GM19193 (cell line): ENCODE measurements around the gene TMEM185B.

ENCODE experiments used
- POLR2A ChIP-seq: IDR thresholded peaks from 4 replicates; pipeline ENCODE4 v1.6.1; 2011; ENCODE audit not compliant: insufficient read depth, insufficient read length; ENCODE audit errors: extremely low read depth

TMEM185B gene

DNA sequence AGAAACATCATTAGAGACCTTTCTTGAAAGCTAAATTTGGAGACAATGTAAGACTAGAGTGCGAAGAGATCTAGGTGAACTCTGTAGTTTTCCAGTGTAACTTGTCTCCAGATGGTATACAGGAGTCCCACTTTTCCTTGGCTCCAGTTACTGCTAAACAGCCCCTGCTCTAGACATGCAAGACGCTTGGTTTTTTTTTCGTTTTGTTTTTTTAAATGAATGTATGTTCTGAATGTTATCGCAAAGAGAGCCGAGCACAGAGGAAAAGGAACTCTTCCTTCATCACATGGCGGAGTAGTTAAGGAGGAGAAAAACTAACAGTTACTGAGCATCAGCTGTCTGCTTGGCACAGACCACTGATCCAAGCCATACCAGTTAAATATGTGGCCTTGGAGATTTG, 31.9 kb upstream of the TMEM185B start:
- no peak for TF ChIP-seq POLR2A

DNA sequence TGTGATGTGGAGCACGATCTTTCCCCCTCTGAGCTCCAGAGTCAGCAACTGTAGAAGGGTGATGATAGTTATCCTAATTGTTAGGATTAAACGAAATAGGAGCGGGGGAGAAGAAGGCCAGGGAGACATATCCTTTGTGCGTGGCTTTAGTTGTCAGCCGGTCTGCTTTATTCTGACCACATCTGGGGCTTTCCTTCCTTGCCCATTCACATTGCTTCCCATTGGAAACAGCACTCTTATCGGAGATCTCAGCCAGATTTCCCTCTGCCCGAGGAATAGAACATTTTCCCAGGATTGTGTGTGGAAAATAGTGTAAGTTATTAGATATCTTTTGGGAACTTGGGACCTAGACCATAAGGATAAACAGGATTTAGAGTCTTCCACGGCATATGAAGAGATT, 31.0 kb upstream of the TMEM185B start:
- TF ChIP-seq POLR2A, result no peak

DNA sequence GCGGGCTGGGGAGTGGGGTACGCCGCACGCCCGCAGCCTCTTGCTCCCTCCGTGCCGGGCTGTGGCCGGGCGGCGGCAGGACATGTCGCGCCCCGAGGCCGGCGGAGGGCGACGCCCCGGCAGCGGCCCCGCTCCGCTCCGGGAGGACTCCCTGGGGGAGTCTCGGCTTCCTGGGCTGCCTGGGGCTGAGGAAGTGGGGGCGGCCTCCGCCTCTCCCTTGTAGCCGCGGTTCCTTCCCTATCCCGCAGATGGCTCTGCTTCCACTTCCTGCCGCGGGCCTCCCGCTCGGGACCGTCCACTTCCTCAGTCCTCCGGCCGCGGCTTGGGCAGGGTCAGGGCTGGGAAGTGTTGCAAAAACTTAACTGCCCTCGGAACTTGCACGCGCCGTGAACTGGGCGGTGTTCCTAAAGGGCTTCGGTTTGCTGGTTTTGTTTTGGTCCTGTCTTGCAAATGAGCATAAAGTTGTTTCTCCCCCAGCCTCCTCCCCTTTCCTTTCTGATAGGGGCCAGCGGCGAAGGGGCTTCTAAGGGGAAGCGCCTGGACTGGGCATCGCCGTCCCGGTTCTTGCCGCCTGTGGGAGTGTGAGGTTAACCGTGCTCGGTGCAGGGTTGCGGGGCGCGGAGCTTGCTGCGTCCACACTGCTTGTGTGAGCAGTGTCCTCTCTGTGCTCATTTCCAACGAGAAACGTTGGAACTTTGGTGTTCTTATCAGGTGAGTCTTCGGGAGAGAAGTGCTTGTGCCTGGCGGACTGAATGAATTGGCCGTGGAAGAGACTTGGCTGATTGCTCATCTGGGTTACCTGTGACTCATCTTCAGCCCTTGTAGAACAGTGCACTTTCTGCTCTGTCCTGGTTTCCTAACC, 30.1 kb upstream of the TMEM185B start:
- TF ChIP-seq POLR2A, result no peak

DNA sequence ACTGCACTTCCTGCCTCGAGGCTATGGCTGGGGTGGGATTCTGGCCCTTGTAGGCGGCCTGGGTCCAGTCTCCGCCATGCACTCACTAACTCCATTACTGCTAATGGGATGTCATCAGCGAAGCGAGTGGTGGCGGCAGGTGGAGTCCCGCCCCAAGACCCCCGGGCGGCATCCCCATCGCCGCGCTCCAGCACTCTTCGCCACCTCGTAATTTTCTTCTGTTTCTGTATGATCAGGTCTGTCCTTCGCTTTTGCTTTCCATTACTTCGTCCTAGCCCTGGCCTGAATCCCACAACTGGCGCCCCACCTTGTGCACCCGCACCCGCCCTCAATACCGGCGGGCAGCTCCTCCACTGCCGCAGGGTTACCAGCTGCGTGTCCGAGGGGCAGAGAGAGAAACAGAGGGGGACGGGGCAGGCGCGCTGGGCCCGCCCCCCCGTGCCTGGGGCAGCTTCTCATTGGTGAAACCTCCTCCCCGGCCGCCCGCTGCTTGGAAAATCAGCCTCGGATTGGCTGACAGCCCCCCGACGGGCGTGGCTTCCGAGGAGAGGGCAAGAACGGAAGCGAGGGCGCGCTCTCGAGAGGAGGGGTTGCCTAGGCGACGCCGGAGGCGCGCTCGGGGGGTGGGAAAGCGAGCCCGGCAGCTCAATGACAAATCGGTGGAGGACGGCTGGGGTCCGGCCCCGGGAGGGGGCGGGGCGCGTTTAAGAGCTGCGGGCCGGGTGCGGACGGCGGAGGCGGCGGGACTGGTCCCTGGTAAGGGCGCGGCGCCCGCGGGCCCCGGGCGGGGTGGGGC, 29.2 kb upstream of the TMEM185B start, which contains the start of gene RALB:
RALB (plus strand) TSS at position 628 of the 796 bp plus-strand sequence. CDS start 25,813 bp downstream, outside the sequence.
- peak; percentile 75 for TF ChIP-seq POLR2A

DNA sequence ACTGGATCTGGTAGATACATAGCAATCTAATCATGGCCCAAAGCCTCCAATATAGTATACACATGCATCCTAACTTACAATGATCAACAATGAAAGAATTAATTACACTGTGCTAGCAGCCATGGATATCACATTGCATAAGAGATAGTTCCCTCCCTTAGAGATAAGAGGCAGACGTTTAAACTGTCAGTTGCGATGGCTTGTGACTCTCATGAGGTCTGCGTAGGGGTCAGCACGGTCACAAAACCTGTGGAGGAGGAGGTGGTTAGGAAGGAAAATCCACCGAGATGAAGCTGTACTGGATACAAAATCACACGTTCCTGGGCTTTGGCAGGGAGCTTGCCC, 28.7 kb upstream of the TMEM185B start:
- no peak for TF ChIP-seq POLR2A

DNA sequence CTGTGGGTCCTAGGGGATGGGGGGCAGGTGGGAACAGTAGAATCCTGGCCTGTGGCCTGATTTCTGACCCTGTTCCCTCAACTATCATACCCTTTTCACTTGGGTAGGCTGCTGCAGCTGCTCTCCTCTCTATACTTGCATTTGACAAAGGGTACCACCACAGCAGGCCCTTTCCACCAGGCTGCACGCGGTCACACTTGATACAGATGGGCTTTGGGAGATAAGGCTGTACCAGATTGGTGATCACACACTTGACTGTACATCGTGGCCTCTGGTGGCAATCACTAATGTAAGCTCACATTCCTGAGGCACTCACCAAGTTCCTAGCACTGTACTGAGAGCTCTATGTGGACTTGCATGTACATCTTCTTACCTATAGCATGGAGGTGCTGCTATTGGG, 27.9 kb upstream of the TMEM185B start:
- no peak for TF ChIP-seq POLR2A

DNA sequence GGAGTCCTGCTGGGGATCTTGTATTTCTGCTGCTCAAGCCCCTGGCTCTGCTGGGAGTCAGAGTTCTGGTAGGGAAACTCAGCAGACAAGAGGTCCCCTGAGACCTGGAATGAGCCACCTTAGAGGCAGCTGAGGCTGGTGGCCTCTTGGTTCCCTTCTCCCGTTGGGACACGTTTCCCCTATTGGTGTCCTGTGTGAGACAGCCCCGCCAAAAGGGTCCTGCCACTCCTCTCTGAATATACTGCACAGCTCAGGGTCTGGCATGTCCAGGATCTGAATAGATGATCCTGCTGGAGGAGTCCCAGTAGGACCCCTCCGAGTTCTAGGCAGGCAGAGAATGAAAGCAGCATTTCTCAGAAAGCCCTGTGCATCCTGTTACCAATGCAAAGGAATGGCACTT, 27.4 kb upstream of the TMEM185B start:
- no peak for TF ChIP-seq POLR2A

DNA sequence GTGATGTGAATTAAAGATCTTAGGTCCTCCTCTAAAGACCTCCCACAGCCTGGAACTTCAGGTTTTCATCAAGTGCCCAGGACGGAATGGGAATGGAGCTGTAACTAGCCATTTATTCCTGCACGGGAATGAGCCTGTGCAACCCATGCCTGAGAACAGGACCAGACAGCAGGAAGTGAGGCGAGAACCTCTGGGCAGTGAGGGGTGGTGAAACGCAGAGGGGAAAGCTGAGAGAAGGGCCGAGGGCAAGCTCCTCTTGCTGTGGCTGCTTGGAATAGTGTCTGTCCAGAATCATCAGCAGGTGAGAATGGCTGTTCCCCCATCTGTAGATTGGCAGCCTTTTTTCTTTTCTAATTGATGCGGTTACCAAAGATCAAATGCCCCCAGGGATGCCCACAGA, 24.7 kb upstream of the TMEM185B start:
- TF ChIP-seq POLR2A, result no peak

DNA sequence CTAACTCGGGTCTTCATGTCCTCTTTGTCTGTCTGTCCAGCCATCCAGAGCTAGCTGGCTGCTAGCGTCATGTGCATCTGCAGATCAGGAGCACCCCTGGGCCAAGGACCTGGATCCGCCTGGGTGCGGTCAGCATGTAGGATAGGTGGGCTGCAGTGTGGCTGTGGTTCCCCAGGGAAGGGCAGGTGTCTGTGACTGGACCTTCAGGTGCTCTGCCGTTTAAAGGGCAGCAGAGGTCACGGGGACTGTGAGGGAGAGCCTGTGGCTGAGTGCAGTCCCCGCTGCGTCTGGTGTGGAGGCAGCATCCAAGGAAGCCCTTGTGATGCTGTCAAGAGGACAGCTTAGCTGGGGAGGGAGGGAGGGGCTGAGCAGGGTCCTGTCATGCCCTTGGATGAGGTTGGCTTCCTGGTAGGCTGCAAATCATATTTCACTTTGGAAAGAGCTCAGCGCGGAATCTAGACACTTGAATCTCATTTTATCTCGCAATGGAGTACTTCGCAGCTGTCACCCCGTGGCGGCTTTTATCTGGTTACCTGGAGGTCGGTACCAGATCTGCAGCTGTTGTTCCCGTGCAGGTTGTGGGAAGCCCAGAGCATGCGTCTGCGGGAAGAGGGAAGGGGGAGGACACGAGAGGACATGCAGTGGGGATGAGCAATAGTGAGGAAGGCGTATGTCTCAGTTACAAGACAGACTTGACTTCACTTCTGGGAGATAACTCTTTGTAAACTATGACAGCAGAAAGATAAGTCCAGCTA, 23.5 kb upstream of the TMEM185B start:
- no peak for TF ChIP-seq POLR2A

DNA sequence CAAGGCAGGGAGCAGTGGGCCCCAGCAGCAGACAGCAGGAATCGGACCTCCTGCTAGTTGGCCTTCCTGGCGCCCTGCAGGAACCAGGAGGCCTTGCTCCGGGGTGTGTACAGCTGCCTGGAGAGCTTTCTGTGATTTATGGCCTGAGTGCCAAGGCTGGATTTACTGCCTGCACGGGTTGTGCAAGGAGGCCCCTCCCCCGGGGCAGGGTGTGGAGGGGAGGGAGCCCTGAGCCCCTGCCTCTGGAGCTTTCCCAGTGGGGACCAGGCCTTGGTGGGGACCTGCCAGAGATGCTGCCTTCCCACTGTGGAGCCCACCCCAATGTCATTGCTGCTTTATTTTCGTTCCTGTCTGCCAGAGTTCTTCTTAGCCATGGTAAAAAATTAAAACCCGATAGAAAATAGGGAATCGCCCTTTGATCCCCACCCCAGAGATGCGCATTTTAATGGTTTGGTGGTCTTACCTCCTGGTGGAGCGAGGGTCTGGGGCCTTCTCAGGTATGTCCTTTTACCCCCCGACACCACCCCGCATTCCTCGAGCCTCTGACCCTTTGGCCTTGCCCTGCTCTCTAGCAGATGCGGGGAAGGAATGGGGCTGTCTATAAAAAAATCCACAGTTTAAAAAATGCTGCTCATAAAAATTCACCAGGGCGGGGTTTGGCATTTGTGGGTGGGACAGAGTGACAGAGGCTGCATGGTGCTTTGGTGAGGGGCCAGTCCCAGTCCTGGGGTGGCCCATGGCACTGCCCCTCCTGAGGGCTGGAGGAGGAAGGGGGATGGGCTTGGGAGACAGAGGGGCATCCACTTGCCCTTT, 22.5 kb upstream of the TMEM185B start:
- TF ChIP-seq POLR2A, result no peak

DNA sequence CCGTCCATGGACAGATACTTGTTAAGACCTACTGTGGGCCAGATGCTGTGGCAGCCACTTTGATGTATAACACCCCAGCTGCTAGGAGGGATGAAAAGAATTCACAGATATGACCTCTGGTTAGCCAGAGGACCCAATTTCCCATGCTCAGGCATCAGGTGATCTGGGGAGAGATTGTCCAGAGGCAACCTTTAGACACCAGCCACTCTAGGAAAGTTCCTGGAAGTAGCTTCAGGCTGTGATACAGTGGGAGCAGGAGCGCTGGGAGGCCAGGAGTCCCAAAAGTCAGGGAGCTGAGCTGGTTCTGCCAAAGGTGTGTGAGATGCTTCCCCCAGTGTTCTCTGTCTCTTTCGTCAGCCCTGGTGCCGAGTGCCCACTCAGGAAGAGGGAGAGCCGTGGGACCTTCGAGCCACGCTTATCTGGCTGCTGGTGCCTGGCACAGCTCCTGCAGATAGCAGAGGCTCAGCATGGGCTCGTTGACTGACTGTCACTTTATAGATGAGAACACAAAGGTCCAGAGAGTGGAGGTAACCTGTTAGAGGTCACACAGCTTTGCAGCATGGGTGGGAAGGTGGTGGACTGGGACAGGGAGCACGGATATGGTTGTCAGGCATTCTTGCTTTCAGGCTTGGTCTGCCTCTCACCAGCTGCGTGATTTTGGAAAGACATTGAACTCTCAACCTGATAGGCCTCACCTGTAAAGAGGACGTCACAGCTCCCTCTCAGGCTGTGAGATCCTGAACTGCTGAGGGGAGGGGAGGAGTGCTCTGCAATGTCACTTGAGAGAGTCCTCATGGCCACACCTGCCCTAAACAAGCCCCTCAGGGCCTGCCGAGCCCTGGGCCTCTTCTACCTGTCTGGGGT, 21.7 kb upstream of the TMEM185B start:
- TF ChIP-seq POLR2A, result no peak

DNA sequence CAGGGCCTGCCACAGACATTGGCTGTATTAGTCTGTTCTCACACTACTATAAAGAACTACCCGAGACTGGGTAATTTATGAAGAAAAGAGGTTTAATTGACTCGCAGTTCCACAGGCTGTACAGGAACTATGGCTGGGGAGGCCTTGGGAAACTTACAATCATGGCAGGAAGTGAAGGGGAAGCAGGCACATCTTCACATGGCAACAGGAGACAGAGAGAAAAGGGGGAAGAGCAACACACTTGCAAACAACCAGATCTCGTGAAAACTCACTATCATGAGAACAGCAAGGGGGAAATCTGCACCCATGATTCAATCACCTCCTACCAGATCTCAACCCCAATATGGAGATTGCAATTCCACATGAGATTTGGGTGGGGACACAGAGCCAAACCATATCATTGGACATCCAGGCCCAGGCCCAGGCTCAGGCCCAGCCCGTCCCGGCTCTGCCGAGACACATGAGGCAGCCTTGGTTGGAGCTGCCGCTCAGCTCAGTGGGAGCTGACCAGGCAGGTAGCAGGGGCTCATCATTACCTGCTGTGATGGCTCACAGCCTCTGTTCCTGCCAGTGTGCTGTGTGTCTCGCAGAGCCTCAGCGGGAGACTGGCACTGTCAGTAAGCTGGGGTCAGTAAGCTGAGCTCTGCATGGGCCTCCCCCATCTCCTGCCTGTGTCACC, 20.8 kb upstream of the TMEM185B start:
- TF ChIP-seq POLR2A, result no peak

DNA sequence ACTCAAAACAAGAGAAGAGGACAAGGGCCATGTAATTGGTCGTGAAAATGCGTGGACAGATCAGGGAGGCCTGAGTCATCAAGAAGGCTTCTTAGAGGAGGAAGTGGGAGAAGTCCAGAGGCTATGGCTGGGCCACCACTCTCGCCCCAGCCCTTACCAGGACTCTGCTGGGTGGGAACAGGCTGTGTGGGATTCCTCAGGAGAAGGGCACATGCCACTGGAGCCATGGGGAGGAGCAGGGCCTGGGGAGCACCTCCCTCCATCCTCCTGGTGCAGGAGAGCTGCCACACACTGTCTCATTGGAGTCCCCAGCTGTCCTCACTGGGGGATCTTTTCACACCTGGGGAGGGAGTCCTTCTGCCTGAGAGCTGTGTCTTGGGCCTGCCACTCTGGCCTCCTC, 20.0 kb upstream of the TMEM185B start:
- no peak for TF ChIP-seq POLR2A
